GM19397 (cell line): Measurements from ENCODE around the gene ADCY1.

ENCODE experiments used
- ATAC-seq: cut with Tn5 transposase; IDR thresholded peaks from one replicate; pipeline ENCODE4 v1.9.1; 2021; ENCODE audit warnings: mild to moderate bottlenecking, moderate library complexity; ENCODE audit not compliant: unreplicated experiment

ADCY1 gene

DNA sequence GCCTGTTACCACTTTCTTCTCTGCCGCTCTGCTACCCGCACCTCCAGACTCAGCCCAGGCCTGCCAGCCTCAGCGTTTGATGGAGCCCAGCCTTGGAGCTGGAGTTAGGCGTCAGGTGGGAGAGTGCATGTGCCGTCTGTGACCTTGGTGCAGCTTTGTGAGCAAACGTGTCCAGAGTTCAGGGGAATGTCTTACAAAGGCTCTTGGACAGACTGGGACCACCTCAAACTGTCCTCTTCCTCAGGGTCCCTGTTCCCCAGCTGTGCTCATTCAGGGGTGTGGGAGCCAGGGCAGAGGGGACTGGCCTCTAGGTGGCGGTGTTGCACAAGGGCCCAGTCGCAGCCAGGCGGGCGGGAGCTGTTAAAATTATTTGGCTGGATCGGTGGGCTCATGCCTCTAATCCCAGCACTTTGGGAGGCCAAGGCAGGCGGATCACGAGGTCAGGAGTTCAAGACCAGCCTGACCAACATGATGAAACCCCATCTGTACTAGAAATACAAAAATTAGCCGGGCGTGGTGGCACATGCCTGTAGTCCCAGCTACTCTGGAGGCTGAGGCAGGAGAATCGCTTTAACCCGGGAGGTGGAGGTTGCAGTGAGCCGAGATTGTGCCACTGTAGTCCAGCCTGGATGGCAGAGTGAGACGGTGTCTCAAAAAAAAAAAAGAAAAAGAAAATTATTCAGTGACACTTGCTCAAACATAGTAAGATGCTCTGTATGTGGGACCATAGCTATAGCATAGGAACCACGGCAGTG is 89.2 kb downstream of the ADCY1 start:
- no peak for ATAC-seq

DNA sequence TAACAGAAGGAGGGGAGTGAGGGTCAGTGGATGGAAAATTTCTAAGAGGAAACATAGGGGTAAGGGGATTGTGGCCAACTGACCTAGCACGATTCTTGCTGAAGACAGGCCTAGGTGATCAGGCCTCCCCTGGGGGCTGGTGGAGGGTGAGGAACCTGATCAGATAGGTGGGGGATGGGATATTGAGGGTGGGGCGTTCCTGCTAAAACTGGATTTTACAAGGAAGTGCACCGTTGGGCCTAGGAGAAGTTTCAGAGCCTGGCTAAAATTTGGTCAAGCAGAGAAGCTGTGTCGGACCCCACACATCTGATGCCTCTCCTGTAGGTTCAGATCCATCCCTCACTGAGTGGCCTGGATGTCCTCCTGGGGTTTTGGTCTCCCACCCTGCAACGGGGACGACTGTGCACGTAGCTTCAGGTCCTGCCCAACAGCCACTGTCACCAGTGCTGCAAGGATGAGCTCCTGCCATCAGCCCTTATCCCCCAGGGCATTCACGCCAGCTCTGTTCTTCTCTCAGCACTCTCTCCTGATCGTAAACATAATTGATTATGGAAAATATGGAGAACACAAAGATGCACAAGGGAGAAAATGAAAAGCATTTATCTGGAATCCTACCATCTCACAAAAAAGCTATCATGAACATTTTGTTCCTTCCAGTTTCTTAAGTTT is 89.9 kb downstream of the ADCY1 start:
- ATAC-seq: no peak

DNA sequence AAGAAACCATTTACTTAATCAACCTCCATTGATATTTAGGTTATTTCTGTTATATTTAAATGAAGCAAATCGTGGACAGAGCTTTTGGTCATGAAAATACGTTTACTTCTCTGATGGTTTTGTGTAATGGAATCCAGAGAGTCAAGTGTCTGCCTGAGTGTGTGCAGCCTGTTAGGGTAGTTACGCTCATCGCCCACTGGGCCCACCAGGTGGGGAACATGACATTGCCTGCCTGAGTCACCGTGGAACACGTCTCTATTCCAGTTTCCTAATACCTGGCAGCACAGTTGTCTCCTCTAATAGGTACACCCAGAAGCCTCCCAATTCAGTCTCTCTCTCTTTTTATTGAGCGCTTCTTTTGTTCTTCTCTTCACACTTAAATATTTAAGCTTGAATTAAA is 91.0 kb downstream of the ADCY1 start:
- ATAC-seq: no peak

DNA sequence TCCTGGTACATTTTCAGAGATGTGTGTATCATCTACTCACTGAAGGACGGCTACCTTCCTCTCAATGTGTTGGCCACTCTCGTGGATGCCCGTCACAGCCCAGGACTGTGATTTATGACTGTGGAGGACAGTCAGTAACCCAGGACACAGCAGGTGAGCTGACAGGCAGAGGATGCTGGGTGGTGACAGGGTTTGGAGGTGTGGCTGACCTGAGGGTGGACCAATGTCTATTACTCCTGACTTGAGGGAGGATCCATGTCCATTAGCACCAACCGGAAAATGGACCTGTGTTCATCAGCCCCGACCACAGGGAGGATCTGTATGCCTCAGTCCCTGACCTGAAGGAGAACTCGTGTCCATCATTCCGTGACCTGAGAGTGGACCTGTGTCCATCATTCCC is 96.1 kb downstream of the ADCY1 start:
- no peak for ATAC-seq

DNA sequence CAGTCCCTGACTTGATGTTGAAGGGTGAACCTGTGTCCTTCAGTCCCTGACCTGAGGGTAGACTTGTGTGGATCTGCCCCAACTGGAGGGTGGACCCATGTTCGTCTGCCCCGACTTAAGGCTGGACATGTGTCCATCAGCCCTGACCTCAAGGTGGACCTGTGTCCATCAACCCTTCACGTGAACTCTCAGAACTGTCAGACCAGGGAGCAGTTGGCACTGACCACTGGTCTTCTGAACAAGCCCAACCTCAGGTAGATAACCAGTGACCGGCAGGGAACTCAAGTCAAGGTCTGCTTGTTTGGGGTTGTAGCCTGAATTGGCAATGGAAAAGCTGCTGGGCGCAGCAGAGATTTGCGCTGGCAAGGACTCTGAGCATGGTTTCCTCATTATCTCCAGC is 96.5 kb downstream of the ADCY1 start:
- ATAC-seq: no peak

DNA sequence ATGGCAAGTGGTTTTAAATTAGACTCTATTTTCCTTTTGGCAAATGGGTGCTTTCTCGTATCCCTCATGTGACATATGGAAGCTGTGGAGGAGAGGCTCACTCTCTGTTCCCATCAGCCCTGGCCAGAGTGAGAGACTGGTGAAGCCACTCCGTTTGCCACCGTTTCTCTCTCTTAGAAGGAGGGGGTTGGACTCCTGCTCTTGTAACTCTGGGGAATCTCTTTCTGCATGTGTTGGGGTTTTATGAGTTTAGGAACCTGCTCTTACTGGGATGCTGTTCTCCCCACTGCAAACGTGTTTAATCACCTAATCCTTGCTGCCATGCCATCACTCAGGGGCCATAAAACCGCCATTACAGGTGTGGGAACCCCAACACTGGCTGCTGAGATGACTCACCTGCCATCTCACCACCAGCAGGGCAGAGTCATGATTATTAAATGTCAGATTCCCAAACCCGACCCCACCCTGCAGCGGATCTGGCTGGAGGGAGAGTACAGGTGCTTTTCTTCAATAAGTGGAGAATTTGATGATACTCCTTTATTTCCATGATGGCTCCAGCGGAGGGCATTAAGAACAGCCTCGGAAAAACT is 103.2 kb downstream of the ADCY1 start:
- ATAC-seq: no peak

GRCh38 chr7:45679516-45679915 is 105.3 kb downstream of the ADCY1 start:
- ATAC-seq: no peak

- no peak for ATAC-seq
Measured at GRCh38 chr7:45680776-45681175, 106.6 kb downstream of the ADCY1 start.

DNA sequence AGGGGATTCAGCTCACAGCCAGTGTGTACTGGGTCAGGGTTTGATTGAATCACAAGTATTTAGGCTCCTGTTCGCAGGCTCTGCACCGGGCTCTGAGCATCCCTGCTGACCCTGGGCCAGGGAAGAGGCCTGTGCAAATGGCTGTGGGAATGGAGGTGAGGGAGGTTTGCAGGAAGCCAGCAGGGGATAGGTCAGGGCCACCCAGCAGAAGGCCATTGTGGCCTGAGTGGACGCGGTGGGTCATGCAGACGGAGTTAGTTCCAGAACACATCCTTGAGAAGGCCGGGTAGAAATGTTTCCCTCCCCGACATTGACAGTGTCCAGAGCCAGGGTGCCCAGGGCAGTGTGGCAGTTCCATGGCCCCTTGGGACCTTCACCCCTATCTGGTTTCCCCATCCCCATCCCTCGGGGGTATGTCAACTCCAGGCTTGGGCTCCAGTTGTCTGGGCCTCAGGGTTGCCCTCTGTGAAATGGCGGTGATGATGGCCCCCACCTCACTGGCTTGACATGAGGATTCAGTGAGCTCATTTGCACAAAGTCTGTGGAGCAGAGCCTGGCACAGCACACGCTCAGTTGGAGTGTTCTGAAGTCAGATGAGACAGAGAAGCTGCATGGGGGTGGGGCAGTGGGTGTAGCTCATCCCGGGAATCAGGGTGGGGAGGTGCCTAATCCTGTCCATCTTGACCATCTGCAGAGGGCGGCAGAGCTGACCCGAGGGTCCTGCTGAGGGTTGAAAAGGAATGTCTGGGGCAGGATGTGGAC is 107.6 kb downstream of the ADCY1 start:
- ATAC-seq: no peak

- no peak for ATAC-seq
Measured at GRCh38 chr7:45682358-45682735, 108.2 kb downstream of the ADCY1 start.

GRCh38 chr7:45682836-45683555 is 108.8 kb downstream of the ADCY1 start:
- ATAC-seq: no peak

GRCh38 chr7:45683556-45684148 is 109.5 kb downstream of the ADCY1 start:
- ATAC-seq: no peak

DNA sequence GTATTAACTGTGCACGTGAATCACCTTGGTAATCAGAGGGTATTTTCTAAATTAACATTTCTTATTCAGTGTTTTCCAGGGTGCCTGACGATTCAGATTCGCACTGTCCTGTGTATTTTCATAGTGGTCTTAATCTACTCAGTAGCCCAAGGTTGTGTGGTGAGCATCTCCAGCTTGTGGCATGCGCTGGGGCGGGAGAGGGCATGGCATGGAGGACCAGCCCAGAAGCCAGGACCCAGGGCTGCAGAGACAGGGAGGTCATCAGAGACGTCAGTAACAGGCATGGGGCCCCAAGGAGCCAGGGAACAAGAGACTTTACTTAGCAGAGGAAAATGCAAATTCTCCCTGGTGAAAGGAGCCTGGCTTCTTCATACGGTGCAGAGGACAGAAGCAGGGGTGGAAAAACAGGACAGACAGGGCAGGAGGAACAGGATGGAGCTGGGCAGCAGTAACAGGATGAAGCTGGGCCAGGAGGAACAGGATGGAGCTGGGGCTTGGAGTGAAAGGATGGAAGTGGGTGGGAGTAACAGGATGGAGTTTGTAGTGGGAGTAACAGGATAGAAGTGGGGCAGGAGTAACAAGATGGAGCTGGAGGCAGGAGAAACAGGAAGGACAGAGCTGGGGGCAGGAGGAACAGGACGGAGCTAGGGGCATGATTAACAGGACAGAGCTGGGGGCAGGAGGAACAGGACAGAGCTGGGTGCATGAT is 110.9 kb downstream of the ADCY1 start:
- ATAC-seq: no peak

DNA sequence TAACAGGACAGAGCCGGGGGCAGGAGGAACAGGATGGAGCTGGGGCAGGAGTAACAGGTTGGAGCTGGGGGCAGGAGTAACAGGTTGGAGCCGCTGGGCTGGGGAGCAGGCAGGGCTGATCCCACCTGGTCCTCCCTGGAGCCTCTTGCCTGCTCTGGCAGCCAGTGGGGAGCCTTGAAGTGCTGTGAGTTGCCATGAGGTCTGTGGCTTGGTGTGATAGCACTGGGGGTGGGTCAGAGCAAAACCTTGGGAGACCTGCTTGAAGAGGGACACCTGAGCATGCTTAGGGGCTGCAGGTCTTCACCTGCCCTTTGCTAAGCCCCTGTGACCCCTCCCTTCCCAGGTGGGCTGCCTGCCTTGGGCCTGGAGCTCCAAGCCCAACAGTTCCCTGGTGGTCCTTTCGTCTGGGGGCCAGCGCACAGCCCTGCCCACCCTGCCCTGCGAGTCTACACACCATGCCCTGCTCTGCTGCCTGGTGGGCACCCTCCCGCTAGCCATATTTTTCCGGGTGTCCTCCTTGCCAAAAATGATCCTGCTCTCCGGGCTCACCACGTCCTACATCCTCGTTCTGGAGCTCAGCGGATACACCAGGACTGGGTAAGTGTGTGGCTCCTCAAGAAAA is 111.6 kb downstream of the ADCY1 start:
- no peak for ATAC-seq

DNA sequence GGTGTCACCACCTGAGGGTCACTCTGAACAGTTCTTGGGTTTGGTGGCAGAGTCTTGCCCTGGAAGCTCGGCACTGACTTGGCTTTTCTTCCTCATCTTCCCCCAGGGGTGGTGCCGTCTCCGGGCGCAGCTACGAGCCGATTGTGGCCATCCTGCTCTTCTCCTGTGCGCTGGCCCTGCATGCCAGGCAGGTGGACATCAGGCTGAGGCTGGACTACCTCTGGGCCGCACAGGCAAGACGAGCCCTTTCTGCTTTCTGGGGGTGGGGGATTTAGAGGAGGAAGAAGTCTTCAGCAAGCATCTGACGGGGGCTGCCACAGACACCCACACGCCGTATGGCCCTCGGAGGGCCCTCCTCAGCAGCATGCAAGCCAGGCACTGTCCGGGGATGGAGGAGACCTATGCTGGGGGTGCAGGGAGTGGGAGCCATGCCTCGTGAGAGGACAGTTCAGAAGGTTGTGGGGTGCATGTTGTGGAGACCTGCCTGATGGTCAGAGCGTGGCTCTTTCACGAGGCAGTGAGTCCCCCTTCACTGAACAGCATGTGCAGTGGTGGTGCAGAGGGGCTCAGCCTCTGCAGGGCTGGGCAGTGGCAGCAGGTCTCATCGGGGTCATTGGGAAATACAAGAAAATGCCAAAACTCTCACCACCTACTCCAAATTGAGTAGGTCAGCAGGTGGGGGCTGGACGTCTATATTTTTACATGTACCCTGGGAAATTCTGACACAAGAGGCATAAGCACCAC is 112.4 kb downstream of the ADCY1 start:
- no peak for ATAC-seq

- ATAC-seq: no peak
Measured at GRCh38 chr7:45687185-45687560, 113.0 kb downstream of the ADCY1 start.

- ATAC-seq: no peak
Measured at GRCh38 chr7:45687721-45688120, 113.6 kb downstream of the ADCY1 start.

DNA sequence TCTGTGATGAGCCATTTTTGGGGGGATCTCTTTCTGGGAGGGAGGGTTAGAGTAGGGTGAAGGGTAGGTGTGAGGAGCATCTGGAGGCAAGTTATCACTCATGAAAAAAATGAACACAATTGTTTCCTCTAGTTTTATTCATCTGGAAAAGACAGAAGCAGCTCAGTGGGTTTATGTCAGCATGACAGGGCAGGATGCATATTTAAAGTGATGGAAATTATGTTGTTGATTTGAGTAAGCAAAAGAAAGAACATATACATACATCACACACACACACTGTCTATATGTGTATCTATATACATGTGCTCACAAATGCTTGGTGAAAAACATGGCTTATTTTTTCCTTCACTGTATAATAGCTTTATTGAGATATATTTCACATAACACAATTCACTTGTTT is 114.2 kb downstream of the ADCY1 start:
- ATAC-seq: no peak
